Caco-2 (cell line): Measurements from ENCODE around the gene LDB2. TPM values are rescaled to one million over a fixed set of nuclear protein-coding genes. Genes with fewer than 3 reads are reported as not detected.

Experiments used
- BruUV-seq: library from RNA; stranded (reverse); fragments of 400-500 nt; replicated peaks from 2 replicates; lab custom pipeline; 2021; lab: Mats Ljungman, UMichigan
- CTCF ChIA-PET: fragments of 300-600 bp; sonication (Branson Sonifier 250); formaldehyde crosslinking; loops from one replicate; lab custom pipeline; 2022; ENCODE audit warnings: antibody characterized with exemption; lab: Charles Lee
- POLR2A ChIA-PET: fragments of 300-600 bp; sonication (Branson Sonifier 250); formaldehyde crosslinking; loops from one replicate; lab custom pipeline; 2022; ENCODE audit warnings: antibody characterized with exemption; lab: Charles Lee
- DNase-seq, 2 experiments: peaks; one replicate each; pipeline versions ENCODE4 v3.0.0 to v3.0.0-alpha.2; 2020 to 2022
- H3K27me3 ChIP-seq: replicated peaks from 2 replicates; pipeline ENCODE4 v1.6.0; 2011; ENCODE audit warnings: low read length; ENCODE audit not compliant: control insufficient read depth, insufficient read depth
- H3K36me3 ChIP-seq: 2 replicates; pipeline ENCODE4 v1.5.1; 2011; ENCODE audit warnings: low read length; ENCODE audit not compliant: control insufficient read depth, insufficient read depth
- H3K4me1 ChIP-seq: fragments of 250-450 bp; sonication (Bioruptor Pico); 2 replicates; pipeline ENCODE4 v1.5.1; 2020; ENCODE audit warnings: mild to moderate bottlenecking
- H3K4me3 ChIP-seq: 2 replicates; pipeline ENCODE4 v1.5.1; 2011; ENCODE audit warnings: low read depth, mild to moderate bottlenecking, control low read depth, low read length
- H3K9me3 ChIP-seq: fragments of 250-450 bp; sonication (Bioruptor Pico); 2 replicates; pipeline ENCODE4 v1.5.1; 2020; ENCODE audit warnings: mild to moderate bottlenecking, moderate library complexity
- H3K27ac Mint-ChIP-seq: one replicate; pipeline ENCODE4 v1.8.0; 2022; ENCODE audit warnings: mixed read lengths; ENCODE audit not compliant: unreplicated experiment
- H3K27me3 Mint-ChIP-seq: one replicate; pipeline ENCODE4 v1.8.0; 2022; ENCODE audit warnings: mixed read lengths; ENCODE audit not compliant: insufficient read depth, unreplicated experiment
- H3K36me3 Mint-ChIP-seq: one replicate; pipeline ENCODE4 v1.8.0; 2022; ENCODE audit warnings: mild to moderate bottlenecking, mixed read lengths; ENCODE audit not compliant: insufficient read depth, unreplicated experiment
- H3K4me1 Mint-ChIP-seq: one replicate; pipeline ENCODE4 v1.8.0; 2022; ENCODE audit warnings: low read depth, mixed read lengths; ENCODE audit not compliant: unreplicated experiment
- H3K4me3 Mint-ChIP-seq: one replicate; pipeline ENCODE4 v1.8.0; 2022; ENCODE audit warnings: mild to moderate bottlenecking, moderate library complexity, mixed read lengths; ENCODE audit not compliant: unreplicated experiment
- H3K9me3 Mint-ChIP-seq: one replicate; pipeline ENCODE4 v1.8.0; 2022; ENCODE audit warnings: mixed read lengths; ENCODE audit not compliant: unreplicated experiment
- intact Hi-C: fragments of 100-400 bp; cut with micrococcal nuclease; formaldehyde crosslinking; loops from one replicate; pipeline ENCODE4 v1.10.0; 2022; ENCODE audit not compliant: unreplicated experiment
- total RNA-seq: library from RNA; stranded (reverse); gene quantifications from 2 replicates; pipeline ENCODE4 v1.2.3, GENCODE V29; 2022
- TF ChIP-seq, protein P1 (sequence below), 2 experiments: fragments of 200-600 bp in 1 of 2; IDR thresholded peaks; 1 replicate in 1 of 2; 2 replicates in 1 of 2; pipeline versions ENCODE4 v1.5.1 to v1.8.0; 2011 to 2022; ENCODE audit warnings: antibody characterized with exemption in 1 of 2, control low read depth in 1 of 2, inconsistent platforms in 1 of 2, low read depth in 1 of 2, low read length in 1 of 2, mild to moderate bottlenecking in 1 of 2, moderate library complexity in 1 of 2; ENCODE audit not compliant: insufficient read depth in 1 of 2, severe bottlenecking in 1 of 2, unreplicated experiment in 1 of 2

The LDB2 gene
- total RNA-seq, 1 experiment from 2014 or later = not detected

DNA sequence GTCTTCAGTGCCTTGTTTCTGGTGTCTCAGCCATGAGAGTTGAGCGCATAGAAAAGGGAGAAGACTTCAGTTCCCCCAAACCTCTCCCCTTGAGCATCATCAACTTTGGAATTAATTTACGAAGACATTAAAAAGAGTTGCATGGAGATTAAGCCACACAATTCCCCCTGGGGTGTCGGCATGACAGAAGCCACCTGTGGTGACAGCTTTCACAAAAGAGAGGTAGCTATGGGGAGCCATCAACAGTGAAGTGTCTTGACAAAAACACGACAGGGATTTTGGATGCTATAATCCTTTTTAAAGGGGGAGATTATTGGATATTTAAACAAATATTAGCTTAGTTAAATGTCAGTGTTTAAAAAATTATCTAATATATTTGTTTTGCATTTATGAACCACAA is 307.6 kb downstream of the LDB2 start:
- no TSS peak for BruUV-seq
- Histone ChIP-seq H3K36me3 (no peaks in the 10 kb centered on the region), H3K4me1 (no peaks in the 10 kb centered on the region), H3K9me3 (no peaks in the 10 kb centered on the region), H3K4me3 (no peak overlapping the region), H3K27me3 (no peaks in the 10 kb centered on the region)
- CTCF ChIA-PET = no interaction called here
- H3K9me3 Mint-ChIP-seq = no peaks in the 10 kb centered on the region
- no peak overlapping the region for H3K4me3 Mint-ChIP-seq
- H3K4me1 Mint-ChIP-seq = no peaks in the 10 kb centered on the region
- H3K27ac Mint-ChIP-seq = no peak overlapping the region
- intact Hi-C loops = no loop called here
- POLR2A ChIA-PET = no interaction called here
- DNase-seq = no peak
- peaks cover 7% of the 10 kb centered on the region for H3K27me3 Mint-ChIP-seq
- H3K36me3 Mint-ChIP-seq = no peaks in the 10 kb centered on the region
- TF ChIP-seq, protein P1, sequence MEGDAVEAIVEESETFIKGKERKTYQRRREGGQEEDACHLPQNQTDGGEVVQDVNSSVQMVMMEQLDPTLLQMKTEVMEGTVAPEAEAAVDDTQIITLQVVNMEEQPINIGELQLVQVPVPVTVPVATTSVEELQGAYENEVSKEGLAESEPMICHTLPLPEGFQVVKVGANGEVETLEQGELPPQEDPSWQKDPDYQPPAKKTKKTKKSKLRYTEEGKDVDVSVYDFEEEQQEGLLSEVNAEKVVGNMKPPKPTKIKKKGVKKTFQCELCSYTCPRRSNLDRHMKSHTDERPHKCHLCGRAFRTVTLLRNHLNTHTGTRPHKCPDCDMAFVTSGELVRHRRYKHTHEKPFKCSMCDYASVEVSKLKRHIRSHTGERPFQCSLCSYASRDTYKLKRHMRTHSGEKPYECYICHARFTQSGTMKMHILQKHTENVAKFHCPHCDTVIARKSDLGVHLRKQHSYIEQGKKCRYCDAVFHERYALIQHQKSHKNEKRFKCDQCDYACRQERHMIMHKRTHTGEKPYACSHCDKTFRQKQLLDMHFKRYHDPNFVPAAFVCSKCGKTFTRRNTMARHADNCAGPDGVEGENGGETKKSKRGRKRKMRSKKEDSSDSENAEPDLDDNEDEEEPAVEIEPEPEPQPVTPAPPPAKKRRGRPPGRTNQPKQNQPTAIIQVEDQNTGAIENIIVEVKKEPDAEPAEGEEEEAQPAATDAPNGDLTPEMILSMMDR (IDR thresholded peaks at IDR 0.05; ENCODE audit: insufficient read depth in 1 of 2, low read depth in 1 of 2, low read length in 1 of 2, severe bottlenecking in 1 of 2, unreplicated experiment in 1 of 2) = no peak

DNA sequence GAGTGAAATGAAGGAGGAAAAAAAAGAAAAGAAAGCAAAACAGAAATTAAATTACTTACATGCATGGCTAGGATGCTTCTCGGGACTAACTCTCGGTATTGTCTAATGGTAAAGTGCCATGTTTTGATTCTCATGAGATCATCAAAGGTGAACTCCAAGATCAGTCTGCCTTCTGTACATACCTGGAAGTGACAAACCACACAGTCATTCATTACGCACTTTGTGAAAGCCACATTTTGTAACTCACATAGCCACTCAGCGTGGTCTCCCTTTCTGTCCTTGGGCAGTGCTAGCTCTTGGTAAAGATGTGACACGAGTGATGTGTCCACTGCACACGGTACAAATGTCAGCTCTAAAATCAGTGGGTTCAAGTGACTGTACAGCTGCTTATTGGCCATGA is 309.8 kb downstream of the LDB2 start:
- intact Hi-C loops = no loop called here
- Histone ChIP-seq H3K36me3 (no peaks in the 10 kb centered on the region), H3K4me1 (no peaks in the 10 kb centered on the region), H3K27me3 (no peaks in the 10 kb centered on the region; the same call in 1 of the 2 replicates), H3K4me3 (no peak overlapping the region), H3K9me3 (no peaks in the 10 kb centered on the region)
- DNase-seq = no peak
- Mint-ChIP-seq H3K4me3 (no peak overlapping the region), H3K4me1 (no peaks in the 10 kb centered on the region), H3K27ac (no peak overlapping the region), H3K36me3 (no peaks in the 10 kb centered on the region), H3K9me3 (no peaks in the 10 kb centered on the region), H3K27me3 (peaks cover 4% of the 10 kb centered on the region)
- ChIA-PET CTCF (no interaction called here), POLR2A (no interaction called here)
- TF ChIP-seq, protein P1 (IDR thresholded peaks at IDR 0.05; ENCODE audit: insufficient read depth in 1 of 2, low read depth in 1 of 2, low read length in 1 of 2, severe bottlenecking in 1 of 2, unreplicated experiment in 1 of 2) = no peak
- no TSS peak for BruUV-seq

DNA sequence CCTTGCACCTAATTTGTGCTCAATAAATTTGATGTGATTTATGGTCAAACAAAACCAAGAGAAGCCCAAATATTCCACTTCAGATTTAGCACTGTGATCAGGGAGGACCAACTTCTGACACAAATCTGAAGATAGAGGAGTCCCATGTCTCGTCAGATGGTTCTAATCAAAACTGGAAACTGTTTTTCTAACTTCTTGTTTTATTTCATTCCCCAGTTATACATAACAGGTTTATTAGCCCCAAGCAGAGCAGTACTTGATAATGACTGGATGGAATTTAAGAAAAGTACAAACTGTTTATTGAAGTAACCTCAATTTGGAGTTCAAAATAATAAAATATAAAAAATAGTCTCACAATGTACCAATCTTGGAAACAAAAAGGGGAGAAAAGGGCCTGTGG is 310.3 kb downstream of the LDB2 start:
- Mint-ChIP-seq H3K36me3 (no peaks in the 10 kb centered on the region), H3K27me3 (peaks cover 4% of the 10 kb centered on the region), H3K27ac (no peak overlapping the region), H3K9me3 (no peaks in the 10 kb centered on the region), H3K4me1 (no peaks in the 10 kb centered on the region), H3K4me3 (no peak overlapping the region)
- intact Hi-C loops = no loop called here
- Histone ChIP-seq H3K4me1 (no peaks in the 10 kb centered on the region), H3K27me3 (no peaks in the 10 kb centered on the region; the same call in 1 of the 2 replicates), H3K9me3 (no peaks in the 10 kb centered on the region), H3K36me3 (no peaks in the 10 kb centered on the region), H3K4me3 (no peak overlapping the region)
- ChIA-PET CTCF (no interaction called here), POLR2A (no interaction called here)
- no TSS peak for BruUV-seq
- TF ChIP-seq, protein P1 (IDR thresholded peaks at IDR 0.05; ENCODE audit: insufficient read depth in 1 of 2, low read depth in 1 of 2, low read length in 1 of 2, severe bottlenecking in 1 of 2, unreplicated experiment in 1 of 2) = no peak
- no peak for DNase-seq
